Caki2 (cell line): Measurements from ENCODE around the gene ELL2. TPM values are rescaled to one million over a fixed set of nuclear protein-coding genes. Genes with fewer than 3 reads are reported as not detected.
"Not testable (repeated sequence)": the region's sequence is repeated elsewhere in the genome, so short reads cannot be mapped to it uniquely, and the experiment has no call there.

ENCODE experiments used
- DNase-seq: peaks from one replicate; pipeline ENCODE4 v3.0.0-alpha.2; 2015; ENCODE audit warnings: low read depth
- in situ Hi-C: cut with HindIII; loops from 2 replicates; pipeline ENCODE4 v1.10.0; 2016; ENCODE audit warnings: low sequenced_read_pairs, low pct_unique_long_range_greater_than_20kb, mixed read lengths
- total RNA-seq: library from RNA; depleted of rRNA; stranded (reverse); fragments of >200 nt; shearing (Covaris generic); gene quantifications from 2 replicates; pipeline ENCODE4 v1.2.3, GENCODE V29; 2014; ENCODE audit warnings: low replicate concordance; rRNA removed

ELL2 gene
- total RNA-seq, 1 experiment from 2014 or later, result 0.61 TPM

GRCh38 chr5:95839658-95840057 lies 122.0 kb downstream of the ELL2 start:
- in situ Hi-C loops, result no loop called here
- no peak for DNase-seq

DNA sequence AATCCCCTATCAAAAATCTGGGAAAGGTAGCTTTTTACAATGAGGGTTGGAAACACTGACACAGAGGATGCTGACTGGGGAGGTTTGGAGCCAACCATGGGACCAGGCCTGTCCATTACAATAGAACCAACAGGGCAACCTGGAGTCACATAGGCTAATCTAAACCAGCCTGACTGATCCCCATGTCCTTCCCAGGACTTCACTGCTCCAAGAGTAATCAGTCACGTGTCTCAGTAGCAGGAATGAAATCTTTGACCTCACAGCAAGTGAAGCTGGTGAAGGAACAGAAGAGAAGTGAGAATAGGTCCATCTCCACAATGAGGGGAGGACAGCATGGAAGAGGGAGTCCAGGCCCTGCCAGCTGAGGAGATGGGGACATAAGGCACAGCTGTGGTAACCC lies 123.1 kb downstream of the ELL2 start:
- DNase-seq, result no peak
- in situ Hi-C loops, result no loop called here

DNA sequence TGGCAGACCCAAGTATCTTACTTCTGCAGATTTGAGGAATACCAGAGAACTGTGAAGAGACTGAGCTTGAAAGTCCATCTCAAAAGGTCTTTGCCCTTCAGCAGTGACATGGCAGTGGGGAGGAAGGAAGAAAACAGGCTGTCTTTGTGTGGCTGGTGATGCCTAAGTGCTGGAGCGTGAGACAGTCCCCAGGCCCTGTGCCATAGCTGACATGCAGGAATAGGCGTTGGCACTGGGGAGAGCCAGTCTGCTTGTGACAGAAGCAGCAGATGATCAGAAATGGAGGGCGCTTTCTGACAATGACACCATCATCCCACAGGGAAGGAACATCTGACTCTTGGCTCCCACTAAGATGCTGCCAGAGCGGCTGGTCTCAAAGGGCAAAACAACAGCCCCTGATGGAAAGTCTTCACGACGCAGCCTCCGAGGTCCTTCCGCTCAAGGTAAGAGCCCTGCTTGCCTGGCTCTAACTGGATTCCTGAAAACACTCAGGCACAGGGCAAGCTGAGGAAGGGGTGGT lies 123.6 kb downstream of the ELL2 start:
- no peak for DNase-seq
- in situ Hi-C loops, result no loop called here

- in situ Hi-C loops, result no loop called here
- no peak for DNase-seq
Measured at GRCh38 chr5:95837492-95837891, 124.2 kb downstream of the ELL2 start.

GRCh38 chr5:95836971-95837370 lies 124.7 kb downstream of the ELL2 start:
- DNase-seq, in situ Hi-C loops: not testable (repeated sequence)

GRCh38 chr5:95836544-95836943 lies 125.1 kb downstream of the ELL2 start:
- no peak for DNase-seq
- in situ Hi-C loops, result no loop called here

GRCh38 chr5:95835682-95836385 lies 125.8 kb downstream of the ELL2 start:
- in situ Hi-C loops, result no loop called here
- no peak for DNase-seq

Other genes starting within 250 kb of the ELL2 start
- gene RHOBTB3, start 230.5 kb downstream of the ELL2 start, total RNA-seq, result 22.0 and 24.7 TPM in 2 replicates
- gene GLRX, start 139.1 kb downstream of the ELL2 start, total RNA-seq, result 30.2 and 53.4 TPM in 2 replicates